GM12878 (cell line): Measurements from ENCODE around the gene DOK1.

Source experiments
- CHD2 ChIP-seq: IDR thresholded peaks from 2 replicates; pipeline ENCODE4 v1.6.1; 2011; ENCODE audit warnings: low read depth, low read length, improper control_type of control experiment, borderline replicate concordance
- CREM ChIP-seq: IDR thresholded peaks from 2 replicates; pipeline ENCODE4 v1.6.1; 2014; ENCODE audit warnings: antibody characterized with exemption, low read depth
- EGR1 ChIP-seq, 2 experiments: IDR thresholded peaks; 1 replicate in 1 of 2; 2 replicates in 1 of 2; pipeline ENCODE4 v1.6.1; 2011 to 2012; ENCODE audit warnings: low read depth in 2 of 2, low read length in 2 of 2, borderline replicate concordance in 1 of 2, mild to moderate bottlenecking in 1 of 2, moderate library complexity in 1 of 2
- HDGF ChIP-seq: fragments of 450-650 bp; IDR thresholded peaks from 2 replicates; pipeline ENCODE4 v1.6.1; 2016; ENCODE audit warnings: antibody characterized with exemption
- MXI1 ChIP-seq: fragments of 150-350 bp; IDR thresholded peaks from 2 replicates; pipeline ENCODE4 v1.6.1; 2011; ENCODE audit warnings: low read depth, mild to moderate bottlenecking, inconsistent platforms, low read length, improper control_type of control experiment
- NFYB ChIP-seq: IDR thresholded peaks from 2 replicates; pipeline ENCODE4 v1.6.1; 2011; ENCODE audit warnings: low read depth, mild to moderate bottlenecking, low read length, improper control_type of control experiment, moderate library complexity; ENCODE audit not compliant: insufficient read depth
- POLR2A ChIP-seq: IDR thresholded peaks from 2 replicates; pipeline ENCODE4 v1.6.1; 2011; ENCODE audit warnings: low read depth, mild to moderate bottlenecking, low read length
- POLR2AphosphoS5 ChIP-seq: IDR thresholded peaks from 2 replicates; pipeline ENCODE4 v1.6.1; 2011; ENCODE audit warnings: mild to moderate bottlenecking, low read length, inconsistent platforms
- SUZ12 ChIP-seq: fragments of 200-600 bp; sonication (generic); IDR thresholded peaks from one replicate; pipeline ENCODE4 v1.6.1; 2018; ENCODE audit warnings: antibody characterized with exemption, mild to moderate bottlenecking; ENCODE audit not compliant: unreplicated experiment
- TAF1 ChIP-seq: IDR thresholded peaks from 2 replicates; pipeline ENCODE4 v1.6.1; 2011; ENCODE audit warnings: mild to moderate bottlenecking, low read depth, low read length, borderline replicate concordance
- ZNF274 ChIP-seq: IDR thresholded peaks from one replicate; pipeline ENCODE4 v1.8.0; 2011; ENCODE audit not compliant: insufficient read length, insufficient read depth
- TF ChIP-seq, protein P1 (sequence below), 3 experiments: IDR thresholded peaks in 2 of 3; conservative IDR thresholded peaks in 1 of 3; 2 replicates each; pipeline ENCODE4 v1.5.1; 2011; ENCODE audit warnings: low read depth in 3 of 3, low read length in 3 of 3, mild to moderate bottlenecking in 3 of 3, control low read depth in 2 of 3, moderate library complexity in 2 of 3, inconsistent platforms in 1 of 3, mixed read lengths in 1 of 3; ENCODE audit not compliant: control insufficient read depth in 2 of 3, insufficient read depth in 1 of 3; ENCODE audit errors: extremely low read depth in 1 of 3
- TF ChIP-seq, protein P2 (sequence below): IDR thresholded peaks from 2 replicates; pipeline ENCODE4 v1.6.1; 2011; ENCODE audit warnings: mild to moderate bottlenecking, low read depth, low read length, moderate library complexity; ENCODE audit not compliant: insufficient replicate concordance
- TF ChIP-seq, protein P3 (sequence below): IDR thresholded peaks from 2 replicates; pipeline ENCODE4 v1.6.1; 2012; ENCODE audit warnings: mild to moderate bottlenecking, low read depth, low read length

DNA sequence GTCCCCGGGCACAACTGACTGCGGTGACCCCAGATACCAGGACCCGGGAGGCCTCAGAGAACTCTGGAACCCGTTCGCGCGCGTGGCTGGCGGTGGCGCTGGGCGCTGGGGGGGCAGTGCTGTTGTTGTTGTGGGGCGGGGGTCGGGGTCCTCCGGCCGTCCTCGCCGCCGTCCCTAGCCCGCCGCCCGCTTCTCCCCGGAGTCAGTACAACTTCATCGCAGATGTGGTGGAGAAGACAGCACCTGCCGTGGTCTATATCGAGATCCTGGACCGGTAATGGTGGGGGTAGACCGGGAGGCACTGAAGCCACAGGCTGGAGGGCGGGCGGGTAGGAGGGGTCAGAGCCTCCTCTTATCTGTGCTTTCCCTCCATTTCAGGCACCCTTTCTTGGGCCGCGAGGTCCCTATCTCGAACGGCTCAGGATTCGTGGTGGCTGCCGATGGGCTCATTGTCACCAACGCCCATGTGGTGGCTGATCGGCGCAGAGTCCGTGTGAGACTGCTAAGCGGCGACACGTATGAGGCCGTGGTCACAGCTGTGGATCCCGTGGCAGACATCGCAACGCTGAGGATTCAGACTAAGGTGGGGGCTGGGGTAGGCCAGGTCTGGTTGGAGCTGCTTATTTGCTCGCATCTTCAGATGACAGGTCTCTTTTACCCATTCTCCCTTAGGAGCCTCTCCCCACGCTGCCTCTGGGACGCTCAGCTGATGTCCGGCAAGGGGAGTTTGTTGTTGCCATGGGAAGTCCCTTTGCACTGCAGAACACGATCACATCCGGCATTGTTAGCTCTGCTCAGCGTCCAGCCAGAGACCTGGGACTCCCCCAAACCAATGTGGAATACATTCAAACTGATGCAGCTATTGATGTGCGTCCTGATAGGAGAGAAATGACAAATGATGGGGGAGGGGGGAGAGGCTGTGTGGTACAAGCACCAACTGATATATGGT, 24.0 kb upstream of the DOK1 start:
- TF ChIP-seq, protein P1, sequence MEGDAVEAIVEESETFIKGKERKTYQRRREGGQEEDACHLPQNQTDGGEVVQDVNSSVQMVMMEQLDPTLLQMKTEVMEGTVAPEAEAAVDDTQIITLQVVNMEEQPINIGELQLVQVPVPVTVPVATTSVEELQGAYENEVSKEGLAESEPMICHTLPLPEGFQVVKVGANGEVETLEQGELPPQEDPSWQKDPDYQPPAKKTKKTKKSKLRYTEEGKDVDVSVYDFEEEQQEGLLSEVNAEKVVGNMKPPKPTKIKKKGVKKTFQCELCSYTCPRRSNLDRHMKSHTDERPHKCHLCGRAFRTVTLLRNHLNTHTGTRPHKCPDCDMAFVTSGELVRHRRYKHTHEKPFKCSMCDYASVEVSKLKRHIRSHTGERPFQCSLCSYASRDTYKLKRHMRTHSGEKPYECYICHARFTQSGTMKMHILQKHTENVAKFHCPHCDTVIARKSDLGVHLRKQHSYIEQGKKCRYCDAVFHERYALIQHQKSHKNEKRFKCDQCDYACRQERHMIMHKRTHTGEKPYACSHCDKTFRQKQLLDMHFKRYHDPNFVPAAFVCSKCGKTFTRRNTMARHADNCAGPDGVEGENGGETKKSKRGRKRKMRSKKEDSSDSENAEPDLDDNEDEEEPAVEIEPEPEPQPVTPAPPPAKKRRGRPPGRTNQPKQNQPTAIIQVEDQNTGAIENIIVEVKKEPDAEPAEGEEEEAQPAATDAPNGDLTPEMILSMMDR (IDR thresholded peaks at IDR 0.05 in 2 of 3, conservative IDR thresholded peaks at IDR 0.05 in 1 of 3; ENCODE audit: control insufficient read depth in 2 of 3, extremely low read depth in 1 of 3, insufficient read depth in 1 of 3, low read depth in 3 of 3, low read length in 3 of 3) = no peak
- TF ChIP-seq TAF1 = peak; percentile 44; the same call in 1 of the 2 replicates
- peak; percentile 76; the same call in 1 of the 2 replicates for TF ChIP-seq HDGF
- TF ChIP-seq CREM = no peak; the same call in 1 of the 2 replicates
- TF ChIP-seq EGR1 (IDR thresholded peaks at IDR 0.05; ENCODE audit: borderline replicate concordance in 1 of 2, low read depth in 2 of 2, low read length in 2 of 2) = no peak
- TF ChIP-seq ZNF274 = no peak
- TF ChIP-seq, protein P2, sequence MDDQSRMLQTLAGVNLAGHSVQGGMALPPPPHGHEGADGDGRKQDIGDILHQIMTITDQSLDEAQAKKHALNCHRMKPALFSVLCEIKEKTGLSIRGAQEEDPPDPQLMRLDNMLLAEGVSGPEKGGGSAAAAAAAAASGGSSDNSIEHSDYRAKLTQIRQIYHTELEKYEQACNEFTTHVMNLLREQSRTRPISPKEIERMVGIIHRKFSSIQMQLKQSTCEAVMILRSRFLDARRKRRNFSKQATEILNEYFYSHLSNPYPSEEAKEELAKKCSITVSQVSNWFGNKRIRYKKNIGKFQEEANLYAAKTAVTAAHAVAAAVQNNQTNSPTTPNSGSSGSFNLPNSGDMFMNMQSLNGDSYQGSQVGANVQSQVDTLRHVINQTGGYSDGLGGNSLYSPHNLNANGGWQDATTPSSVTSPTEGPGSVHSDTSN = no peak
- TF ChIP-seq POLR2A = peak; percentile 85
- TF ChIP-seq, protein P3, sequence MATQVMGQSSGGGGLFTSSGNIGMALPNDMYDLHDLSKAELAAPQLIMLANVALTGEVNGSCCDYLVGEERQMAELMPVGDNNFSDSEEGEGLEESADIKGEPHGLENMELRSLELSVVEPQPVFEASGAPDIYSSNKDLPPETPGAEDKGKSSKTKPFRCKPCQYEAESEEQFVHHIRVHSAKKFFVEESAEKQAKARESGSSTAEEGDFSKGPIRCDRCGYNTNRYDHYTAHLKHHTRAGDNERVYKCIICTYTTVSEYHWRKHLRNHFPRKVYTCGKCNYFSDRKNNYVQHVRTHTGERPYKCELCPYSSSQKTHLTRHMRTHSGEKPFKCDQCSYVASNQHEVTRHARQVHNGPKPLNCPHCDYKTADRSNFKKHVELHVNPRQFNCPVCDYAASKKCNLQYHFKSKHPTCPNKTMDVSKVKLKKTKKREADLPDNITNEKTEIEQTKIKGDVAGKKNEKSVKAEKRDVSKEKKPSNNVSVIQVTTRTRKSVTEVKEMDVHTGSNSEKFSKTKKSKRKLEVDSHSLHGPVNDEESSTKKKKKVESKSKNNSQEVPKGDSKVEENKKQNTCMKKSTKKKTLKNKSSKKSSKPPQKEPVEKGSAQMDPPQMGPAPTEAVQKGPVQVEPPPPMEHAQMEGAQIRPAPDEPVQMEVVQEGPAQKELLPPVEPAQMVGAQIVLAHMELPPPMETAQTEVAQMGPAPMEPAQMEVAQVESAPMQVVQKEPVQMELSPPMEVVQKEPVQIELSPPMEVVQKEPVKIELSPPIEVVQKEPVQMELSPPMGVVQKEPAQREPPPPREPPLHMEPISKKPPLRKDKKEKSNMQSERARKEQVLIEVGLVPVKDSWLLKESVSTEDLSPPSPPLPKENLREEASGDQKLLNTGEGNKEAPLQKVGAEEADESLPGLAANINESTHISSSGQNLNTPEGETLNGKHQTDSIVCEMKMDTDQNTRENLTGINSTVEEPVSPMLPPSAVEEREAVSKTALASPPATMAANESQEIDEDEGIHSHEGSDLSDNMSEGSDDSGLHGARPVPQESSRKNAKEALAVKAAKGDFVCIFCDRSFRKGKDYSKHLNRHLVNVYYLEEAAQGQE = no peak
- TF ChIP-seq POLR2AphosphoS5 = peak; percentile 84
- peak; percentile 64 for TF ChIP-seq CHD2
- no peak for TF ChIP-seq SUZ12
- peak; percentile 94 for TF ChIP-seq MXI1
- TF ChIP-seq NFYB = no peak; the same call in 1 of the 2 replicates
